HG03097 (cell line): ENCODE data around the gene CELA1.
"Not testable (repeated sequence)": the region's sequence is repeated elsewhere in the genome, so short reads cannot be mapped to it uniquely, and the experiment has no call there.

Experiments used
- ATAC-seq: cut with Tn5 transposase; IDR thresholded peaks from one replicate; pipeline ENCODE4 v1.9.1; 2021; ENCODE audit not compliant: unreplicated experiment, low FRiP score

Gene CELA1

GRCh38 chr12:51320695-51321320, 25.7 kb downstream of the CELA1 start:
- no peak for ATAC-seq

- no peak for ATAC-seq
These were observed 26.2 kb downstream of the CELA1 start for GRCh38 chr12:51320311-51320694.

GRCh38 chr12:51318846-51319599, 27.5 kb downstream of the CELA1 start:
- ATAC-seq: no peak

DNA sequence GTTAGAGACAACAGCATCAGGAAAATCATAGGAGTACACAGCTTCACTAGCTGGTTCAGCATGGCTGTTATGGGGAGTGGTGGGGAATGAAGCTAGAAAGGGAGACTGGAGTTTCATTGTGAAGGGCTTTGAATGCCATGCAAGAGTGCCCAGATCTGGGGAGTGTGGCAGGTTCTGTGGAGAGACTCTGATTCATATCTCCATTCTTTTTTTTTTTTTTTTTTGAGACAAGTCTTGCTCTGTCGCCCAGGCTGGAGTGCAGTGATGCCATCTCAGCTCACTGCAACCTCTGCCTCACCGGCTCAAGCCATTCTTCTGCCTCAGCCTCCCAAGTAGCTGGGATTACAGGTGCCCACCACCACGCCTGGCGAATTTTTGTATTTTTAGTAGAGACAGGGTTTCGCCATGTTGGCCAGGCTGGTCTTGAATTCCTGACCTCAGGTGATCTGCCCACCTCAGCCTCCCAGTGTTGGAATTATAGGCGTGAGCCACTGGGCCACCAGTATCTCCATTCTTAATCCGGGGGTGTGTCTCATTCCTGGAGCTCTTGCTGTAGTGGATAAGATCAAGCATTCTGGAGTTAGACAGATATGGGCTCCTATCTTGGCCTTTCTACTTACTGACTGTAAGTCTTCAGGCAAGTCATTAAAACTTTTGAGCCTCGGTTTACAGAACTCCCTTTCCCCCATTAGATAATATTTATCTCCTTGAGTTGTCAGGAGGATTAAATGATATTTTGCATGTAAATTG, 28.2 kb downstream of the CELA1 start:
- ATAC-seq: not testable (repeated sequence)

DNA sequence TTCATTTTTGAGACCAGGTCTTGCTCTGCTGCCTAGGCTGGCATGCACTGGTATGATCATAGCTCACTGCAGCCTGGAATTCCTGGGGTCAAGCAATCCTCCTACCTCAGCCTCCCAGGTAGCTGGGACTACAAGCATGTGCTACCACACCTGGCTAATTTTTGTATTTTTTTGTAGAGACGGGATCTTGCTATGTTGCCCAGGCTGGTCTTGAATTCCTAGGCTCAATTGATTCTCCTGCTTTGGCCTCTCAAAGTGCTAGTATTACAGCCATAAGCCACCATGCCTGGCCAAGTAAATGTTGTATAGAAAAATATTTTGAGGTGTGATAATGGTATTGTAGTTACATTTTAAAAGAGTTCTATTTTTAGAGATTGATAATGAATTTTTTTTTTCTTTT, 35.1 kb downstream of the CELA1 start:
- ATAC-seq: no peak

DNA sequence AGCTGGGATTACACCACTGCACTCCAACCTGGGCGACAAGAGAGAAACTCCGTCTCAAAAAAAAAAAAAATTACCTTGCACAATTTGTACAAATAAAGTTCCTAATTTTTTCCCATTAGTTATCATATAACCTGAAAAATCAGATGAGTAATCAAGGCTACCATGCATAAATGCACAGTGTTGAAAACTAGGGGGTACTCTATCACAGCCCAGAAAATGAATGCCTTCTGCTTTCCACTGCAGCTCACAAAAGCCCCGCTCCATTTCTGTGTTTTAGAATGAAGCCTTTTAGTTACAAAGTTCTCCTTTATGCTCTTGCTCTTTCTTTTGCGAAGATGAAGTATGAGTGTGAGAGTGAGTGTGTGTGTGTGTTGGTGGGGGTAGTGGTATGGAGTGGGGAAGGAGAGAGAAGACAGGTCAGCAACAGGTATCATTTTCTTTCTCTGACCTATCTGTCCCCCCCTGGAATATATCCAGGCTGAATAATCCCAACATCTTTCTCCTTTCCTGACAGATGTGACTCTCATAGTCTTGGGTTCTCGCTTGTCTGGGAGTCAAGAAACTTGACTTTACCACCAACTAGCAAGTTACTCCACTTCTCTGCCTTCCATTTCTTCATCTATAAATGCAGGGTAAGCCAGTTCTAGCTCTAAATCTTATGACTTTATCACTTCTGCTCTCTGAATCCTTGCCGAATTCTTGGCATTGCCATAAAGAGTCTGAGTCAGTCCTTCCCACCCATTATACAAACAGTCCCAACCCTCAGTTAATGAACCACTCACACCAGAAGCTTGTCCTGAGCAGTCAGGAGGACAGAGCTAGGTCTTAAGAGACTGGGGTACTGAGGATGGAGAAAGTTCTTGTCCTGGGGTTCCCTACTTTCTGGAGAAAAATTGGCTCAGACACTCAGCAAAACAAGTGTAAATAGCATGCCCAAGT, 38.6 kb downstream of the CELA1 start:
- ATAC-seq: no peak

DNA sequence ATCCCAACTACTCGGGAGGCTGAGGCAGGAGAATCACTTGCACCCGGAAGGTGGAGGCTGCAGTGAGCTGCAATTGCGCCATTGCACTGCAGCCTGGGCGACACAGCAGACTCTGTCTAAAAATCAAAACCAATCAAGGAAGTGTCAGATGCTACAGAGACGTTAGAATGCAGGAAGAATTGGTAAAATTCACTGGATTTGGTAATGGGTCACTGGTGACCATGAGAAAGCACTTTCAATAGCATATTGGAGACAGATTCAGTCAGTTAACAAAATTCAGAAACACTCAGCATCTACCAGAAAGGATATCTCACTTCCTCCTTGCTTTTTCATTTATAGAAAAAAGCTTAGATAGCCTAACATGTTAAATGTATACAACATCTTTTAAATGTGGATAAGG, 40.0 kb downstream of the CELA1 start:
- ATAC-seq: no peak

- ATAC-seq: not testable (repeated sequence)
These were observed 45.7 kb downstream of the CELA1 start for GRCh38 chr12:51300768-51301167.

DNA sequence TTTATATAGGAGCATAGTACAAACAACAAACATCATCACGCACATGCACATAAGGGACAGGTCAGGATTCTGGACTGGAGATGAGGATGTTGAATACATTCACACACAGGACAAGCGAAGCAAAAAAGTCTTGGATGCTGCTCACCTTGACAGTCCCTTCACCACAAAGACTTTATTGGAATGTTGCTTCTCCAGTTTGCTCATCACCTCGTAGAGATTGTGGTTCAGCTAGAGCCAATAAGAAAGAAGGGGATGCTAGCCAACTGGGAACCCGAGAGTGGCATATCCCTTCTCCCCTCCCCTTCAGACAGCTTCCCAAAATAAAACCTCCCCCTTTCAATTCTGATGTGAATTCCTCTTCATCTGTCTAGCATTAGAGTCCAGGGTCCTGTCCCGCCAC, 50.8 kb downstream of the CELA1 start:
- no peak for ATAC-seq

DNA sequence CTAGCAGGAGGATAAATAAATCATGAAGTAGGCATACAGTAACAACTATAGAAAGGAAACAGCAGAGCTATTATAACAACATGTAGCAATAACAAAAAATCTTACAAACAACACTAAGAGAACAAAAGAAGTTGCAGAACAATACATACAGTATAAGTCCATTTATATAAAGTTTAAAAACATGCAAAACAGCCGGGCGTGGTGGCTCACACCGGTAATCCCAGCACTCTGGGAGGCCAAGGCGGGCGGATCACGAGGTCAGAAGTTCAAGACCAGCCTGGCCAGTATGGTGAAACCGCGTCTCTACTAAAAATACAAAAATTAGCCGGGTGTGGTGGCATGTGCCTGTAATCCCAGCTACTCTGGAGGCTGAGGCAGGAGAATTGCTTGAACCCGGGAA, 52.4 kb downstream of the CELA1 start:
- ATAC-seq: not testable (repeated sequence)

DNA sequence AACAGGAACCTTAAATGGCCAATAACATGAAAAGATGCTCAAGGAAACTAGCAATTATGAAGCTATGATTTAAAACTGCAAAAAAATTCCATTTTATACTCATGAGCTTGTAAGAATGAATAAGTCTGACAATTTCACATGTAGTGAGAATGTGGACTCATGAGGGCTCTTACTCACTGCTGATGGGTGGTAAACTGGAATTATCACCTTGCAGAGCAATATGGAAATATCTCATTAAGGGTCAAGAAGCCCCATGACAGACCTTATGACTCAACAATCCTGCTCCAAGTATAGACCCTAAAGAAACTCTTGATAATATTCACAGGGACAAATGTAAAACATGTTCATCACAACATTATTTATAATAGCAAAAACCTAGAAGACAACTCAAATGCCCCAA, 52.8 kb downstream of the CELA1 start:
- no peak for ATAC-seq

- not testable (repeated sequence) for ATAC-seq
These were observed 54.6 kb downstream of the CELA1 start for GRCh38 chr12:51291603-51292513.

GRCh38 chr12:51285843-51286242, 60.6 kb downstream of the CELA1 start:
- no peak for ATAC-seq

DNA sequence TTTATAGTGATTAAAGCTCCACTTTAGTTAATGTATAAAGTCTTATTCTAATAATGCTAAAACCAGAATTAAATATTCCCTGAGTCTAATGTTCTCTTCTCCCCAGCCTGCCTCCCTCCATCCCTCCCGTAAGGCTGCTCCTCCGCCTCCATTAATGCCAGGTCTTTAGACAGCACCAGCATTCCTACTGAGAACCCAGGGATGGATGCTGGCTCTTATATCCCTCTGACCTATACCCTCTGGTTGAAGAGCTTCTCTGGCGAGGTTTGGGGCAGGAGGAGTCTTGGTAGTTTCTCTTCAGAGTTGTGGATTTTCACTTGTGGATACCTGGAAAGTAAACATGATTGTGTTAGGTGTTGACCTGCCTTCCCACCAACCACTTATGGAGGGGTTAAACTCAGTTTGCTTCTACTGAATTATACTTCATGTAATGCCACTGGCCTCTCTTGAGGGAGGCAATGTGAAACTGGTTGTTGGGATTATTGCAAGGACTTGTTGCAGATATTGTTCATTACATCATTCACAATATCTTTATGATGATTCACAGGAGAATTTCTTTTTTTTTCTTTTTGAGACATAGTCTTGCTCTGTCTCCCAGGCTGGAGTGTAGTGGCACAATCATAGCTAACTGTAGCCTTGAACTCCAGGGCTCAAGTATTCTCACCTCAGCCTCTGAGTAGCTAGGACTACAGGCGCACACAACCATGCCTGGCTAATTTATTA, 65.1 kb downstream of the CELA1 start:
- ATAC-seq: no peak
